ENCODE data around the gene MAEA. TPM values are rescaled to one million over a fixed set of nuclear protein-coding genes. Genes with fewer than 3 reads are reported as not detected.

Gene MAEA
- polyA plus RNA-seq, 2 of the 4 experiments (the other 2 are of a cell fraction) = 46.1 to 58.4 TPM

DNA sequence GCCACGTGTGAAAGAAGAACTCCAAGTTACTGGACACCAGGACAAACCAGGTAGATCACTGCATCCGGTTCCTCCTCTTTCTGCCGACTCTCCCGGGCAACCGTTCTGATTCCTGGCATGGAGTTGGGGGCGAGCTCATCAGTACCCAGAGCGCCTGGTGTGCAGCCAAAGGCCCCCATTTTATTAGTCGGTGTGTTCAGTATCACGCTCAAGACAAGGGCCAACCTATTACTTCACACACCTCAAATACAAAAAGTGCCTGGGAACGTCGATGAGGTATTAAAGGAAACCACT, 38.0 kb upstream of the MAEA start:
- H3K27ac ChIP-seq = no peak overlapping the region
- ATAC-seq (no peak), FAIRE-seq (no peak), DNase-seq (ENCODE audit: low read depth in 1 of 2, low spot score in 1 of 2) (no peak)
- no peak overlapping the region for H3K4me2 ChIP-seq
- WGBS (ENCODE audit: missing lambda C conversion rate) = 96% methylated on average over 11 of the region's 11 CpGs
- CTCF ChIA-PET = interaction anchor here (0.7 to 2.4 kb wide), 2 partner anchors 88 to 95 kb away, joined by 3 to 8 read pairs; partner anchors contain the start of gene UVSSA
- peaks cover 56% of the 10 kb centered on the region for H3K9me3 ChIP-seq
- H3K4me1 ChIP-seq = peaks cover 9% of the 10 kb centered on the region
- H3K4me3 ChIP-seq = no peak overlapping the region
- POLR2A ChIA-PET = no interaction called here
- no peak for TF ChIP-seq NFE2L2 (conservative IDR thresholded peaks at IDR 0.05; ENCODE audit: low read length)
- no peak for TF ChIP-seq MAZ (IDR thresholded peaks at IDR 0.05; ENCODE audit: borderline replicate concordance, low read depth, low read length)
- no peak for TF ChIP-seq EP300 (IDR thresholded peaks at IDR 0.05)
- no peak for TF ChIP-seq HMGXB4 (CRISPR knock-in tag; IDR thresholded peaks at IDR 0.05; ENCODE audit: borderline replicate concordance)
- TF ChIP-seq EHF (CRISPR knock-in tag; IDR thresholded peaks at IDR 0.05) = no peak
- TF ChIP-seq CEBPB (IDR thresholded peaks at IDR 0.05) = no peak
- TF ChIP-seq ZFP36 (IDR thresholded peaks at IDR 0.05; ENCODE audit: borderline replicate concordance, partially characterized antibody) = no peak
- TF ChIP-seq SREBF2 (IDR thresholded peaks at IDR 0.05) = no peak
- TF ChIP-seq, protein P1, sequence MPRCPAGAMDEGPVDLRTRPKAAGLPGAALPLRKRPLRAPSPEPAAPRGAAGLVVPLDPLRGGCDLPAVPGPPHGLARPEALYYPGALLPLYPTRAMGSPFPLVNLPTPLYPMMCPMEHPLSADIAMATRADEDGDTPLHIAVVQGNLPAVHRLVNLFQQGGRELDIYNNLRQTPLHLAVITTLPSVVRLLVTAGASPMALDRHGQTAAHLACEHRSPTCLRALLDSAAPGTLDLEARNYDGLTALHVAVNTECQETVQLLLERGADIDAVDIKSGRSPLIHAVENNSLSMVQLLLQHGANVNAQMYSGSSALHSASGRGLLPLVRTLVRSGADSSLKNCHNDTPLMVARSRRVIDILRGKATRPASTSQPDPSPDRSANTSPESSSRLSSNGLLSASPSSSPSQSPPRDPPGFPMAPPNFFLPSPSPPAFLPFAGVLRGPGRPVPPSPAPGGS (IDR thresholded peaks at IDR 0.05) = no peak
- no peak for TF ChIP-seq FOXS1 (CRISPR knock-in tag; IDR thresholded peaks at IDR 0.05)
- no peak for TF ChIP-seq ZC3H11A (IDR thresholded peaks at IDR 0.05)
- no peak for TF ChIP-seq RNF2 (IDR thresholded peaks at IDR 0.05; ENCODE audit: borderline replicate concordance, low read depth)
- no peak for TF ChIP-seq RAD21 (conservative IDR thresholded peaks at IDR 0.05 in 1 of 2, IDR thresholded peaks at IDR 0.05 in 1 of 2)
- TF ChIP-seq SMC3 (IDR thresholded peaks at IDR 0.05) = no peak
- TF ChIP-seq HEYL (CRISPR knock-in tag; IDR thresholded peaks at IDR 0.05) = no peak
- TF ChIP-seq ZSCAN20 (CRISPR knock-in tag; IDR thresholded peaks at IDR 0.05) = no peak
- no peak for TF ChIP-seq HDAC2 (IDR thresholded peaks at IDR 0.05)
- TF ChIP-seq, protein P2, sequence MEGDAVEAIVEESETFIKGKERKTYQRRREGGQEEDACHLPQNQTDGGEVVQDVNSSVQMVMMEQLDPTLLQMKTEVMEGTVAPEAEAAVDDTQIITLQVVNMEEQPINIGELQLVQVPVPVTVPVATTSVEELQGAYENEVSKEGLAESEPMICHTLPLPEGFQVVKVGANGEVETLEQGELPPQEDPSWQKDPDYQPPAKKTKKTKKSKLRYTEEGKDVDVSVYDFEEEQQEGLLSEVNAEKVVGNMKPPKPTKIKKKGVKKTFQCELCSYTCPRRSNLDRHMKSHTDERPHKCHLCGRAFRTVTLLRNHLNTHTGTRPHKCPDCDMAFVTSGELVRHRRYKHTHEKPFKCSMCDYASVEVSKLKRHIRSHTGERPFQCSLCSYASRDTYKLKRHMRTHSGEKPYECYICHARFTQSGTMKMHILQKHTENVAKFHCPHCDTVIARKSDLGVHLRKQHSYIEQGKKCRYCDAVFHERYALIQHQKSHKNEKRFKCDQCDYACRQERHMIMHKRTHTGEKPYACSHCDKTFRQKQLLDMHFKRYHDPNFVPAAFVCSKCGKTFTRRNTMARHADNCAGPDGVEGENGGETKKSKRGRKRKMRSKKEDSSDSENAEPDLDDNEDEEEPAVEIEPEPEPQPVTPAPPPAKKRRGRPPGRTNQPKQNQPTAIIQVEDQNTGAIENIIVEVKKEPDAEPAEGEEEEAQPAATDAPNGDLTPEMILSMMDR (IDR thresholded peaks at IDR 0.05) = no peak
- TF ChIP-seq KDM1A (IDR thresholded peaks at IDR 0.05; ENCODE audit: low read depth) = no peak
- no peak for TF ChIP-seq HOXB5 (CRISPR knock-in tag; IDR thresholded peaks at IDR 0.05)

- TF ChIP-seq, protein P3, sequence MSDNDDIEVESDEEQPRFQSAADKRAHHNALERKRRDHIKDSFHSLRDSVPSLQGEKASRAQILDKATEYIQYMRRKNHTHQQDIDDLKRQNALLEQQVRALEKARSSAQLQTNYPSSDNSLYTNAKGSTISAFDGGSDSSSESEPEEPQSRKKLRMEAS (IDR thresholded peaks at IDR 0.05) = no peak
- FAIRE-seq = no peak
- Histone ChIP-seq H3K4me3 (no peak overlapping the region), H3K9me3 (peaks cover 58% of the 10 kb centered on the region), H3K4me2 (no peak overlapping the region), H3K4me1 (peaks cover 5% of the 10 kb centered on the region; the same call in 1 of the 3 replicates), H3K27ac (no peak overlapping the region)
- no peak for DNase-seq (ENCODE audit: low read depth in 1 of 2, low spot score in 1 of 2)
- POLR2A ChIA-PET = no interaction called here
- CTCF ChIA-PET = no interaction called here
- no peak for ATAC-seq
- 90% methylated on average over 6 of the region's 6 CpGs for WGBS (ENCODE audit: missing lambda C conversion rate)
These were observed 36.7 kb upstream of the MAEA start for GRCh38 chr4:1252928-1253492.

Measured in A549 (cell line).